ENCODE data around the gene LINGO4. TPM values are rescaled to one million over a fixed set of nuclear protein-coding genes. Genes with fewer than 3 reads are reported as not detected.

LINGO4 gene
- total RNA-seq, 1 experiment from 2014 or later, result not detected

DNA sequence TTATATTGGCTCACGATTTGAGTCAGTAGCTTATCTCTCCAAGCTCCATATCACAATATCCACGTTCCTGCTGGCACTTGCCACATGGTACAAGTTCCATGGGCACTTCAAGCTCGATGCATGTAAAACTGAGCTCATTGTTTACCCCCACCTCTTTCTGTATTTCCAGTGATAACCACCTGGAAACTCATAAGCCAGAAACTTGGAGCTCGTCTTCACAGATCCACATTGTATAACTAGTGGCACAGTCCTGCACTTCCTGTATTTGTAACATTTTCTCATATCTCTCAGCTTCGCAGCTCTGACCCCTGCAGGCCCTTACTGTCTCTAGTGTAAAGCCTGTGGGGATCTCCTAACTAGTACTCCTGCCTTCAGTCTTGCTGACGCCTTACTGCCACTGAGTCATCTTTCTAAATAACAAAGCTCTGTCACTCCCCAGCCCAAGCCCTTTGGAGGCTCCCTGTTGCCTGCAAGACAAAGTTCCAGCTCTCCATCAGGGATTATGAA, 40.9 kb upstream of the LINGO4 start:
- no peak for DNase-seq (ENCODE audit: low spot score)
- ChIA-PET POLR2A (ENCODE audit: low non-redundant PET) (no interaction called here), CTCF (interaction anchor here (0.9 kb wide), 1 partner anchor 155 kb away, joined by 3 read pairs; no protein-coding TSS in a partner anchor)

GRCh38 chr1:151843398-151843797, 38.2 kb upstream of the LINGO4 start:
- intact Hi-C loops (cut with micrococcal nuclease; ENCODE audit: unreplicated experiment), result no loop called here
- H3K9me3 ChIP-seq (ENCODE audit: low read depth, low read length, poor library complexity, severe bottlenecking), result no peaks in the 10 kb centered on the region
- no peak for DNase-seq (ENCODE audit: low spot score)
- H3K36me3 ChIP-seq (ENCODE audit: insufficient read depth, low read length, poor library complexity, severe bottlenecking), result no peaks in the 10 kb centered on the region
- CTCF ChIA-PET, result no interaction called here
- peaks cover 3% of the 10 kb centered on the region for H3K4me1 ChIP-seq (ENCODE audit: insufficient read depth, low read length, poor library complexity, severe bottlenecking)
- TF ChIP-seq CTCF (conservative IDR thresholded peaks at IDR 0.05; ENCODE audit: low read depth, low read length) (no peak), EZH2 (IDR thresholded peaks at IDR 0.05; ENCODE audit: borderline replicate concordance, low read depth, low read length, poor library complexity, severe bottlenecking) (no peak)
- H3K27ac ChIP-seq (ENCODE audit: low read depth, low read length, poor library complexity, severe bottlenecking), result no peak overlapping the region
- H3K27me3 ChIP-seq (replicated peaks; ENCODE audit: insufficient read depth, low read depth, low read length, poor library complexity), result peaks cover 66% of the 10 kb centered on the region
- no peak overlapping the region for H3K4me3 ChIP-seq (ENCODE audit: low read depth, low read length, poor library complexity, severe bottlenecking)
- no TSS peak for BruUV-seq (replicated peaks)
- POLR2A ChIA-PET (ENCODE audit: low non-redundant PET), result no interaction called here

More for the DNA sequence above, 40.9 kb upstream of the LINGO4 start:
- Histone ChIP-seq H3K9me3 (ENCODE audit: low read depth, low read length, poor library complexity, severe bottlenecking) (no peaks in the 10 kb centered on the region), H3K36me3 (ENCODE audit: insufficient read depth, low read length, poor library complexity, severe bottlenecking) (no peaks in the 10 kb centered on the region), H3K27me3 (replicated peaks; ENCODE audit: insufficient read depth, low read depth, low read length, poor library complexity) (peaks cover 66% of the 10 kb centered on the region), H3K4me3 (ENCODE audit: low read depth, low read length, poor library complexity, severe bottlenecking) (no peak overlapping the region), H3K4me1 (ENCODE audit: insufficient read depth, low read length, poor library complexity, severe bottlenecking) (no peaks in the 10 kb centered on the region), H3K27ac (ENCODE audit: low read depth, low read length, poor library complexity, severe bottlenecking) (no peak overlapping the region)
- BruUV-seq (replicated peaks), result no TSS peak
- intact Hi-C loops (cut with micrococcal nuclease; ENCODE audit: unreplicated experiment), result no loop called here
- no peak for TF ChIP-seq CTCF (conservative IDR thresholded peaks at IDR 0.05; ENCODE audit: low read depth, low read length)
- TF ChIP-seq EZH2 (IDR thresholded peaks at IDR 0.05; ENCODE audit: borderline replicate concordance, low read depth, low read length, poor library complexity, severe bottlenecking), result no peak

DNA sequence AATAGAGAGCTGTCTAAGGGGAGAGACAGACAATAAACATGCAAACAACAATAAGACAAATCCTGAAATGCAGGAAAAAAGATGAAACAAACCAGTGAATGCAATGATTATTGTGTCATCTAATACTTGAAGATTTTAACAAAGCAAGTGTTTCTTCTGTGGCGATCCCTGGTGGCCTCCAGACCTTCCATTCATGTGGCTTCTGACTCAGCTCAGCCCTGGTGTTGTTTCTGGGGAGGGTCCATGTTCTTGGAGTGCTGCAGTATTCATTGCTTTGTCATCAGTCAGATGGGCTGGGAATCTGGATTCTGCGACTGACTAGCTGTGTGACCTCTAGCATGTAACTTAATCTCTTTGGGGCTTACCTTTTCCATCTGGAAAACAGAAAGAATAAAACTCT, 35.9 kb upstream of the LINGO4 start:
- Histone ChIP-seq H3K9me3 (ENCODE audit: low read depth, low read length, poor library complexity, severe bottlenecking) (no peaks in the 10 kb centered on the region), H3K4me3 (ENCODE audit: low read depth, low read length, poor library complexity, severe bottlenecking) (no peak overlapping the region), H3K4me1 (ENCODE audit: insufficient read depth, low read length, poor library complexity, severe bottlenecking) (peaks cover 10% of the 10 kb centered on the region), H3K27ac (ENCODE audit: low read depth, low read length, poor library complexity, severe bottlenecking) (no peak overlapping the region), H3K36me3 (ENCODE audit: insufficient read depth, low read length, poor library complexity, severe bottlenecking) (no peaks in the 10 kb centered on the region), H3K27me3 (replicated peaks; ENCODE audit: insufficient read depth, low read depth, low read length, poor library complexity) (peaks cover 61% of the 10 kb centered on the region)
- intact Hi-C loops (cut with micrococcal nuclease; ENCODE audit: unreplicated experiment), result no loop called here
- POLR2A ChIA-PET (ENCODE audit: low non-redundant PET), result no interaction called here
- no peak for DNase-seq (ENCODE audit: low spot score)
- CTCF ChIA-PET, result no interaction called here
- TF ChIP-seq EZH2 (IDR thresholded peaks at IDR 0.05; ENCODE audit: borderline replicate concordance, low read depth, low read length, poor library complexity, severe bottlenecking) (no peak), CTCF (conservative IDR thresholded peaks at IDR 0.05; ENCODE audit: low read depth, low read length) (no peak)
- no TSS peak for BruUV-seq (replicated peaks)
